GM18951 (cell line): Measurements from ENCODE around the gene ETV6.

Experiments used
- POLR2A ChIP-seq: IDR thresholded peaks from 4 replicates; pipeline ENCODE4 v1.6.1; 2011; ENCODE audit warnings: mild to moderate bottlenecking; ENCODE audit not compliant: insufficient read length, insufficient read depth; ENCODE audit errors: extremely low read depth
- in situ Hi-C: fragments of 300-500 bp; cut with MboI; formaldehyde crosslinking; loops from one replicate; pipeline ENCODE4 v1.12.0; 2022; ENCODE audit warnings: low sequenced_read_pairs, mixed read lengths, inconsistent platforms; ENCODE audit not compliant: unreplicated experiment

The ETV6 gene

GRCh38 chr12:11697670-11698387 is 48.4 kb downstream of the ETV6 start:
- no peak for TF ChIP-seq POLR2A
- in situ Hi-C loops, result no loop called here

- in situ Hi-C loops, result no loop called here
- no peak for TF ChIP-seq POLR2A
Observed at GRCh38 chr12:11698729-11699128, 49.3 kb downstream of the ETV6 start.

- in situ Hi-C loops, result no loop called here
- TF ChIP-seq POLR2A, result no peak
Observed at GRCh38 chr12:11701433-11701832, 52.0 kb downstream of the ETV6 start.

- TF ChIP-seq POLR2A, result no peak
Observed at GRCh38 chr12:11702959-11703358, 53.5 kb downstream of the ETV6 start.

GRCh38 chr12:11703378-11703777 is 53.9 kb downstream of the ETV6 start:
- TF ChIP-seq POLR2A, result no peak
- in situ Hi-C loops, result no loop called here

More at GRCh38 chr12:11702959-11703358, 53.5 kb downstream of the ETV6 start:
- in situ Hi-C loops, result no loop called here

GRCh38 chr12:11704089-11704488 is 54.6 kb downstream of the ETV6 start:
- no peak for TF ChIP-seq POLR2A
- in situ Hi-C loops, result no loop called here

GRCh38 chr12:11705010-11705409 is 55.5 kb downstream of the ETV6 start:
- in situ Hi-C loops, result no loop called here
- TF ChIP-seq POLR2A, result no peak

GRCh38 chr12:11706509-11707379 is 57.3 kb downstream of the ETV6 start:
- no peak for TF ChIP-seq POLR2A
- in situ Hi-C loops, result no loop called here

GRCh38 chr12:11707535-11707934 is 58.1 kb downstream of the ETV6 start:
- TF ChIP-seq POLR2A, result no peak
- in situ Hi-C loops, result no loop called here

GRCh38 chr12:11709513-11709912 is 60.0 kb downstream of the ETV6 start:
- no peak for TF ChIP-seq POLR2A
- in situ Hi-C loops, result no loop called here

- no peak for TF ChIP-seq POLR2A
- in situ Hi-C loops, result no loop called here
Observed at GRCh38 chr12:11710431-11710830, 61.0 kb downstream of the ETV6 start.

GRCh38 chr12:11710906-11711305 is 61.4 kb downstream of the ETV6 start:
- in situ Hi-C loops, result no loop called here
- TF ChIP-seq POLR2A, result no peak

- in situ Hi-C loops, result no loop called here
Observed at GRCh38 chr12:11711651-11712327, 62.3 kb downstream of the ETV6 start.

More at GRCh38 chr12:11711651-11712327, 62.3 kb downstream of the ETV6 start:
- TF ChIP-seq POLR2A, result no peak
